PC-3 (cell line): Measurements from ENCODE around the gene ITGAV. TPM values are rescaled to one million over a fixed set of nuclear protein-coding genes. Genes with fewer than 3 reads are reported as not detected.

ENCODE experiments used
- ATAC-seq: fragments of 200-7000 bp; cut with Tn5 transposase; 2 replicates; pipeline ENCODE4 v1.9.1; 2020; ENCODE audit warnings: mild to moderate bottlenecking, moderate library complexity
- BruUV-seq: library from RNA; stranded (reverse); fragments of 400-500 nt; replicated peaks from 2 replicates; lab custom pipeline; 2021; lab: Mats Ljungman, UMichigan
- CTCF ChIA-PET: fragments of 300-600 bp; sonication (Branson Sonifier 250); formaldehyde crosslinking; loops from one replicate; lab custom pipeline; 2022; ENCODE audit warnings: antibody characterized with exemption; lab: Charles Lee
- POLR2A ChIA-PET: fragments of 300-600 bp; sonication (Branson Sonifier 250); formaldehyde crosslinking; loops from one replicate; lab custom pipeline; 2022; ENCODE audit warnings: antibody characterized with exemption; ENCODE audit not compliant: unreplicated experiment; lab: Charles Lee
- DNase-seq: peaks from one replicate; pipeline ENCODE4 v3.0.0-alpha.2; 2015
- H2AFZ ChIP-seq: fragments of 300-600 bp; sonication (generic); 2 replicates; pipeline ENCODE4 v1.6.0; 2016; ENCODE audit warnings: antibody characterized with exemption, low read length
- H3F3A ChIP-seq: fragments of 300-600 bp; sonication (generic); one replicate; pipeline ENCODE4 v1.6.0; 2017; ENCODE audit warnings: antibody characterized with exemption, low read length, control low read depth, mild to moderate bottlenecking; ENCODE audit not compliant: unreplicated experiment
- H3K27ac ChIP-seq: fragments of 300-600 bp; sonication (generic); 2 replicates; pipeline ENCODE4 v1.5.1; 2016; ENCODE audit warnings: mild to moderate bottlenecking, low read length
- H3K27me3 ChIP-seq: fragments of 300-600 bp; sonication (generic); 2 replicates; pipeline ENCODE4 v1.6.1; 2016; ENCODE audit warnings: low read length, mixed read lengths
- H3K36me3 ChIP-seq: fragments of 300-600 bp; sonication (generic); 2 replicates; pipeline ENCODE4 v1.6.1; 2016; ENCODE audit warnings: low read depth, mixed run types, low read length, mixed read lengths
- H3K4me1 ChIP-seq: fragments of 300-600 bp; sonication (generic); 2 replicates; pipeline ENCODE4 v1.5.1; 2016; ENCODE audit warnings: low read length; ENCODE audit not compliant: insufficient read depth
- H3K4me2 ChIP-seq: fragments of 300-600 bp; sonication (generic); 2 replicates; pipeline ENCODE4 v1.6.0; 2016; ENCODE audit warnings: low read length
- H3K4me3 ChIP-seq: fragments of 300-600 bp; sonication (generic); 2 replicates; pipeline ENCODE4 v1.5.1; 2016; ENCODE audit warnings: mild to moderate bottlenecking, low read length, mixed read lengths
- H3K79me2 ChIP-seq: fragments of 300-600 bp; sonication (generic); 2 replicates; pipeline ENCODE4 v1.6.1; 2017; ENCODE audit warnings: low read length, mixed read lengths
- H3K9ac ChIP-seq: fragments of 300-600 bp; sonication (generic); 2 replicates; pipeline ENCODE4 v1.6.0; 2016; ENCODE audit warnings: mild to moderate bottlenecking, low read length
- H3K9me2 ChIP-seq: fragments of 300-600 bp; sonication (generic); replicated peaks from 2 replicates; pipeline ENCODE4 v1.6.1; 2016; ENCODE audit warnings: mixed run types, low read length, mixed read lengths
- H3K9me3 ChIP-seq: fragments of 300-600 bp; sonication (generic); 2 replicates; pipeline ENCODE4 v1.6.1; 2016; ENCODE audit warnings: low read length, mixed read lengths
- H4K20me1 ChIP-seq: fragments of 300-600 bp; sonication (generic); 2 replicates; pipeline ENCODE4 v1.6.1; 2016; ENCODE audit warnings: low read length, mixed read lengths
- EZH2 ChIP-seq: fragments of 300-600 bp; sonication (generic); IDR thresholded peaks from one replicate; pipeline ENCODE4 v1.6.1; 2017; ENCODE audit warnings: antibody characterized with exemption, mild to moderate bottlenecking, low read length; ENCODE audit not compliant: unreplicated experiment
- EZH2phosphoT487 ChIP-seq: fragments of 300-600 bp; sonication (generic); IDR thresholded peaks from 2 replicates; pipeline ENCODE4 v1.6.1; 2018; ENCODE audit warnings: mild to moderate bottlenecking, antibody characterized with exemption, low read length, borderline replicate concordance
- intact Hi-C: fragments of 100-400 bp; cut with micrococcal nuclease; formaldehyde crosslinking; loops from 2 replicates; pipeline ENCODE4 v1.9.0; 2023
- total RNA-seq: library from RNA; depleted of rRNA; stranded (reverse); fragments of >200 nt; gene quantifications from 2 replicates; pipeline ENCODE4 v1.2.3, GENCODE V29; 2014
- TF ChIP-seq, protein P1 (sequence below): fragments of 300-600 bp; sonication (generic); conservative IDR thresholded peaks from 2 replicates; pipeline ENCODE4 v1.5.1; 2017; ENCODE audit warnings: antibody characterized with exemption, low read depth, mild to moderate bottlenecking, low read length

The ITGAV gene
- total RNA-seq, 1 experiment from 2014 or later = 23.5 TPM

DNA sequence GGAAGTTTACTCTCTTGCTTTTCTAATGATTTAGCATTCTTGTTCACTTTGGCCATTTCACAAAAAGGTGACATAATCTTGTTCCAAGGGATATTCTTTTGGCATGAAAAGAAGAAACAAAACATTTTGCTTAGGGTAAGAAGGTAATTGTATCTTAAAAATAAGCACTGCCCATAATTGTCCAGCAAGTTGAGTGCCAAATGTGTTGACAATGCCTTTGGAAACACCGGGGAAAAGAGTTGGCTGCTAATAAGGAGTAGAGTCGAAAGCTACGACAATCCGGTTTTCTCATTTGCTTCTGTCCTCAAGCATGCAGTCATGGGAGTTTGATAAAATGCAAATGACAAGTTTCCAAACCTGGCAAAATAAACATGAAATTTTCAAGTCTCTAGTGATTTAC lies 27.3 kb downstream of the ITGAV start:
- H3K9me3 ChIP-seq = no peaks in the 10 kb centered on the region
- no peak overlapping the region for H3K9ac ChIP-seq
- intact Hi-C loops = loop anchor here (2.0 kb wide), 1 partner anchor 56 kb away; no protein-coding TSS in a partner anchor
- ChIA-PET CTCF (no interaction called here), POLR2A (no interaction called here)
- TF ChIP-seq EZH2 (no peak), EZH2phosphoT487 (no peak)
- H3K4me2 ChIP-seq = no peak overlapping the region
- H2AFZ ChIP-seq = no peak overlapping the region
- ATAC-seq = no peak
- H3F3A ChIP-seq = no peaks in the 10 kb centered on the region
- no peak for DNase-seq
- H3K79me2 ChIP-seq = no peaks in the 10 kb centered on the region
- BruUV-seq = no TSS peak
- H3K27ac ChIP-seq = no peak overlapping the region
- H3K9me2 ChIP-seq = no peaks in the 10 kb centered on the region
- no peaks in the 10 kb centered on the region for H3K4me1 ChIP-seq
- H3K27me3 ChIP-seq = no peaks in the 10 kb centered on the region
- H3K4me3 ChIP-seq = no peak overlapping the region
- H4K20me1 ChIP-seq = no peaks in the 10 kb centered on the region
- no peaks in the 10 kb centered on the region for H3K36me3 ChIP-seq

DNA sequence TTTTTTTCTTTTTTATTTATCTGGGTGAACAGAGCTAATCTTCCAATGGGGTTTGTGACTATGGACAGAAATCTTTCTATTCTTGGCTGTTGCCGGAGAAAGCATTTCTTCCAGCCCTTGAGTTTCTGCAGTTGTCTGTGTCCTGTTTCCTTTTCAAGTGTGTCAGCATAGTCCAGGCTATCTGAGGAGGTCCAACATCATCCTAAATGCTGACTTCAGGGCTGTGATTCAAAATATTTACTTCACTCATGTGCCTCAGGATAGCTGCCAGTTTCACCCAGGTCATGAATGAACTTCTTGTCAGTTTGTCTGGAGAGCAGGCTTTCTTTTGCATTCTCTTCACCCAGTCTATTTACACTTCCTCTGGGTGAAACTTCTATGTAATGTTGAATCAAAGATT lies 27.9 kb downstream of the ITGAV start:
- Histone ChIP-seq H3K36me3 (no peaks in the 10 kb centered on the region), H3K4me3 (no peak overlapping the region), H3K27ac (no peak overlapping the region), H2AFZ (no peak overlapping the region), H3K4me2 (no peak overlapping the region), H3K9me3 (no peaks in the 10 kb centered on the region), H3K9ac (no peak overlapping the region), H3K9me2 (no peaks in the 10 kb centered on the region), H3K27me3 (no peaks in the 10 kb centered on the region), H3K79me2 (no peaks in the 10 kb centered on the region), H3K4me1 (no peaks in the 10 kb centered on the region), H4K20me1 (no peaks in the 10 kb centered on the region), H3F3A (no peaks in the 10 kb centered on the region)
- intact Hi-C loops = loop anchor here (2.0 kb wide), 1 partner anchor 57 kb away; no protein-coding TSS in a partner anchor
- DNase-seq (no peak), ATAC-seq (no peak)
- ChIA-PET CTCF (no interaction called here), POLR2A (no interaction called here)
- no peak for TF ChIP-seq EZH2phosphoT487
- TF ChIP-seq EZH2 = no peak
- BruUV-seq = no TSS peak

DNA sequence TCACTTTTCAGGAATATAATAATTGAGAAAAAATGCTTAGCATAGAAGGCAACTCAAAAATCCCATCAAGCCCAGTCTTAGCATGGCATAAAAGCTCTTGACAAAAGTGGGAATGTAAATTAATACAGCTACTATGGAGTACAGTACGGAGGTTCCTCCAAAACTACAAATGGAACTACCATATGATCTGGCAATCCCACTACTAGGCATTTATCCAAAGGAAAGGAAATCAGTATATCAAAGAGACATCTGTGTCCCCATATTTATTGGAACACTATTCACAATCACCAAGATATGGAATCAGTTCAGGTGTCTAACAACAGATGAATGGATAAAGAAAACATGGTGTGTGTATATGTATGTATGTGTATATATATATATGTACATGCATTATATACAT lies 28.8 kb downstream of the ITGAV start:
- Histone ChIP-seq H3K4me3 (no peak overlapping the region), H3K27me3 (no peaks in the 10 kb centered on the region), H3K9ac (no peak overlapping the region), H3K4me2 (no peak overlapping the region), H3K79me2 (no peaks in the 10 kb centered on the region), H3K4me1 (no peaks in the 10 kb centered on the region), H3F3A (no peaks in the 10 kb centered on the region), H3K36me3 (no peaks in the 10 kb centered on the region), H2AFZ (no peak overlapping the region), H4K20me1 (no peaks in the 10 kb centered on the region), H3K9me3 (no peaks in the 10 kb centered on the region), H3K9me2 (no peaks in the 10 kb centered on the region), H3K27ac (no peak overlapping the region)
- CTCF ChIA-PET = no interaction called here
- BruUV-seq = no TSS peak
- POLR2A ChIA-PET = no interaction called here
- ATAC-seq = no peak
- TF ChIP-seq, protein P1, sequence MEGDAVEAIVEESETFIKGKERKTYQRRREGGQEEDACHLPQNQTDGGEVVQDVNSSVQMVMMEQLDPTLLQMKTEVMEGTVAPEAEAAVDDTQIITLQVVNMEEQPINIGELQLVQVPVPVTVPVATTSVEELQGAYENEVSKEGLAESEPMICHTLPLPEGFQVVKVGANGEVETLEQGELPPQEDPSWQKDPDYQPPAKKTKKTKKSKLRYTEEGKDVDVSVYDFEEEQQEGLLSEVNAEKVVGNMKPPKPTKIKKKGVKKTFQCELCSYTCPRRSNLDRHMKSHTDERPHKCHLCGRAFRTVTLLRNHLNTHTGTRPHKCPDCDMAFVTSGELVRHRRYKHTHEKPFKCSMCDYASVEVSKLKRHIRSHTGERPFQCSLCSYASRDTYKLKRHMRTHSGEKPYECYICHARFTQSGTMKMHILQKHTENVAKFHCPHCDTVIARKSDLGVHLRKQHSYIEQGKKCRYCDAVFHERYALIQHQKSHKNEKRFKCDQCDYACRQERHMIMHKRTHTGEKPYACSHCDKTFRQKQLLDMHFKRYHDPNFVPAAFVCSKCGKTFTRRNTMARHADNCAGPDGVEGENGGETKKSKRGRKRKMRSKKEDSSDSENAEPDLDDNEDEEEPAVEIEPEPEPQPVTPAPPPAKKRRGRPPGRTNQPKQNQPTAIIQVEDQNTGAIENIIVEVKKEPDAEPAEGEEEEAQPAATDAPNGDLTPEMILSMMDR = no peak
- TF ChIP-seq EZH2 (no peak), EZH2phosphoT487 (no peak)
- intact Hi-C loops = no loop called here
- no peak for DNase-seq

DNA sequence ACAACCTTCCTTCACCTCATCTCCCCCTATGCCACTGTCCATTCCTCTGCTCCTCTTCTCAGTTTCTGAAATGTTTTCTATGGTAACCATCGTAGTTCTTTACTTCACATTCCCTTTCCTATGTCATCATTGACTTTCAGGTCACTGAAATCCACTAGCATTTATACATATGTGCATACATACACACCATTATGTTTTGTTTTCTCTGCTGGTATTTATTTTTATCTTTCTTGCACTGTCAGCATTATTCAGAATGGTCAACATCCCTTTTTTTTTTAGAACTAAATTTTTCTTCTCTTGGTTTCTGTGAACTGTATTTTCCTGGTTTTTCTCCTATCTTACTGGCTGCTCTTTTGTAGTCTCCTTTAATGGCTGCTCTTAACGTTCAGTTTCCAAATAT lies 33.2 kb downstream of the ITGAV start:
- no TSS peak for BruUV-seq
- POLR2A ChIA-PET = no interaction called here
- DNase-seq = no peak
- Histone ChIP-seq H3K9me3 (no peaks in the 10 kb centered on the region), H3K4me2 (no peak overlapping the region), H3K4me3 (no peak overlapping the region), H3K9me2 (no peaks in the 10 kb centered on the region), H3K79me2 (no peaks in the 10 kb centered on the region), H3F3A (no peaks in the 10 kb centered on the region), H3K4me1 (no peaks in the 10 kb centered on the region), H3K27me3 (no peaks in the 10 kb centered on the region), H3K36me3 (no peaks in the 10 kb centered on the region), H4K20me1 (no peaks in the 10 kb centered on the region), H3K27ac (no peak overlapping the region), H2AFZ (no peak overlapping the region), H3K9ac (no peak overlapping the region)
- ATAC-seq = no peak
- no peak for TF ChIP-seq EZH2
- TF ChIP-seq EZH2phosphoT487 = no peak
- TF ChIP-seq, protein P1 = no peak
- intact Hi-C loops = no loop called here
- CTCF ChIA-PET = no interaction called here
